Uterus (tissue), 2 donors: ENCODE results near the gene MAP3K10.

Source experiments
- POLR2A ChIP-seq, 2 donors: fragments of 450-650 bp; IDR thresholded peaks; one replicate each; pipeline ENCODE4 v1.6.1; 2016; ENCODE audit warnings: antibody characterized with exemption in 2 of 2, mild to moderate bottlenecking in 1 of 2, moderate library complexity in 1 of 2
- TF ChIP-seq, protein P1 (sequence below), 4 experiments: fragments of 200-600 bp in 2 of 4; fragments of 450-650 bp in 2 of 4; sonication (generic) in 2 of 4; IDR thresholded peaks; one replicate each; pipeline ENCODE4 v1.5.1; 2016 to 2019; ENCODE audit warnings: antibody characterized with exemption in 4 of 4, mild to moderate bottlenecking in 2 of 4, moderate library complexity in 1 of 4

DNA sequence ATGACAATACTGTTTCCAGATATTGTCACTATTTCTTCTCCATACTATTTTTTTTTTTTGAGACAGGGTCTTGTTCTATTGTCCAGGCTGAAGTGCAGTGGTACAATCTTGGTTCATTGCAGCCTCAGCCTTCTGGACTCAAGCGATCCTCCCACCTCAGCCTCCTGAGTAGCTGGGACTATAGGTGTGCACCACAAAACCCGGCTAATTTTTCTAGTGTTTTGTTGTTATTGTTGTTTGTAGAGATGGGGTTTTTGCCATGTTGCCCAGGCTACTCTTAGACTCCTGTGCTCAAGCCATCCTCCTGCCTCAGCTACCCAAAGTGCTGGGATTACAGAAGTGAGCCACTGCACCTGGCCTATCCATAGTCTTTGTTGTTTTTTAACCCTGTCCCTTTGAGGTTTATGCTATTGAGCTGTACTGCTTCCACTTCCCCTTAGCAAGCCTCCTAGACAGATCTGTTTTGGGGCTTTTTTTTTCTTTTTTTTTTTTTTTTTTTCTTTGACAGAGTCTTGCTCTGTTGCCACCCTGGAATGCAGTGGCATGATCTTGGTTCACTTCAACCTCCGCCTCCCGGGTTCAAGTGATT lies 27.6 kb upstream of the MAP3K10 start:
- TF ChIP-seq, protein P1, sequence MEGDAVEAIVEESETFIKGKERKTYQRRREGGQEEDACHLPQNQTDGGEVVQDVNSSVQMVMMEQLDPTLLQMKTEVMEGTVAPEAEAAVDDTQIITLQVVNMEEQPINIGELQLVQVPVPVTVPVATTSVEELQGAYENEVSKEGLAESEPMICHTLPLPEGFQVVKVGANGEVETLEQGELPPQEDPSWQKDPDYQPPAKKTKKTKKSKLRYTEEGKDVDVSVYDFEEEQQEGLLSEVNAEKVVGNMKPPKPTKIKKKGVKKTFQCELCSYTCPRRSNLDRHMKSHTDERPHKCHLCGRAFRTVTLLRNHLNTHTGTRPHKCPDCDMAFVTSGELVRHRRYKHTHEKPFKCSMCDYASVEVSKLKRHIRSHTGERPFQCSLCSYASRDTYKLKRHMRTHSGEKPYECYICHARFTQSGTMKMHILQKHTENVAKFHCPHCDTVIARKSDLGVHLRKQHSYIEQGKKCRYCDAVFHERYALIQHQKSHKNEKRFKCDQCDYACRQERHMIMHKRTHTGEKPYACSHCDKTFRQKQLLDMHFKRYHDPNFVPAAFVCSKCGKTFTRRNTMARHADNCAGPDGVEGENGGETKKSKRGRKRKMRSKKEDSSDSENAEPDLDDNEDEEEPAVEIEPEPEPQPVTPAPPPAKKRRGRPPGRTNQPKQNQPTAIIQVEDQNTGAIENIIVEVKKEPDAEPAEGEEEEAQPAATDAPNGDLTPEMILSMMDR (IDR thresholded peaks at IDR 0.05): no peak
- TF ChIP-seq POLR2A (IDR thresholded peaks at IDR 0.05): no peak
